ENCODE data around the gene TNNI3. TPM values are rescaled to one million over a fixed set of nuclear protein-coding genes. Genes with fewer than 3 reads are reported as not detected.

Gene TNNI3
- total and polyA plus RNA-seq, 9 of the 15 experiments (the other 6 are each of a cell fraction or from before 2014, with no cell fraction given), result 4.7 to 158 (median 42.0) TPM

DNA sequence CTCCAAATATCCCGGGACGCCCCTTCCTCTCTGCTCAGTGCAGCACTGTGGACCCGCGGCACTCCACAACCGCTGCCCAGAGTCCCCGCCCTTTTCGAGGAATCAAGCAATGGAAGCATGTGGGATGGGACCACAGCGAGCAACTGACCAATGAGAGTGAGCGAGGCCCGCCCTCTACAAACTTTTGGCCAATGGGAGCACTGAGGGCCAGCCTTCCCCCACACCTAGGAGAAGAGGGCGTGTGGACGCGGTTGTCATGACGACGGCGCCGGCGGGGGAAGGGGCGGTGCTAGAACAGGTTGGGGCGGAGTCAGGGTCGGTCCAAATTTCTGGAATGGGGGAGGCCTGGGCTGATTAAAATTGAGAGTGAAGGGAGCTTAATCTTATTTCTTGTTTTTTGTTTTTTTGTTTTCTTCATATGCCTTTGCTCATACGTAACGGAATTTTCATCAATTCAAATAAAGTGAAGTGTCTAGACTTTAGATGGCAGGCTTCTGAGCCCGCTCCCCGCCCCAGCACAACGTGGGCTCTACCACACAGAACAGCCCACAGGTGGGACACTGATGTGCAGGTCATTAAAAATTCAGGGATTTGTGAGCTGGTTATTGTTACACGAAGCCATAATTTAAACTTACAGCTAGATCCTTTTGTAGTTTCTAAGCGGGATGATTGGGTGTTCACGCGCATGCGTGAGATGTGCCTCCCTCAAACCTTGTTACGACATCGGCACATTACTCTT, 9.2 kb upstream of the TNNI3 start, which contains the start of gene DNAAF3 (continued):
- TF ChIP-seq, protein P1, sequence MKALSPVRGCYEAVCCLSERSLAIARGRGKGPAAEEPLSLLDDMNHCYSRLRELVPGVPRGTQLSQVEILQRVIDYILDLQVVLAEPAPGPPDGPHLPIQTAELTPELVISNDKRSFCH (CRISPR knock-in tag; IDR thresholded peaks at IDR 0.05), result no peak
- TF ChIP-seq, protein P1 (tag; IDR thresholded peaks at IDR 0.05), result no peak
- TF ChIP-seq, protein P2, sequence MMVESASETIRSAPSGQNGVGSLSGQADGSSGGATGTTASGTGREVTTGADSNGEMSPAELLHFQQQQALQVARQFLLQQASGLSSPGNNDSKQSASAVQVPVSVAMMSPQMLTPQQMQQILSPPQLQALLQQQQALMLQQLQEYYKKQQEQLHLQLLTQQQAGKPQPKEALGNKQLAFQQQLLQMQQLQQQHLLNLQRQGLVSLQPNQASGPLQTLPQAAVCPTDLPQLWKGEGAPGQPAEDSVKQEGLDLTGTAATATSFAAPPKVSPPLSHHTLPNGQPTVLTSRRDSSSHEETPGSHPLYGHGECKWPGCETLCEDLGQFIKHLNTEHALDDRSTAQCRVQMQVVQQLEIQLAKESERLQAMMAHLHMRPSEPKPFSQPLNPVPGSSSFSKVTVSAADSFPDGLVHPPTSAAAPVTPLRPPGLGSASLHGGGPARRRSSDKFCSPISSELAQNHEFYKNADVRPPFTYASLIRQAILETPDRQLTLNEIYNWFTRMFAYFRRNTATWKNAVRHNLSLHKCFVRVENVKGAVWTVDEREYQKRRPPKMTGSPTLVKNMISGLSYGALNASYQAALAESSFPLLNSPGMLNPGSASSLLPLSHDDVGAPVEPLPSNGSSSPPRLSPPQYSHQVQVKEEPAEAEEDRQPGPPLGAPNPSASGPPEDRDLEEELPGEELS (CRISPR knock-in tag; IDR thresholded peaks at IDR 0.05; ENCODE audit: borderline replicate concordance), result no peak
- TF ChIP-seq U2AF2 (optimal IDR thresholded peaks at IDR 0.05; ENCODE audit: low read depth, low read length), result no peak
- no peak for TF ChIP-seq BDP1 (IDR thresholded peaks at IDR 0.05; ENCODE audit: insufficient read depth, insufficient read length)
- TF ChIP-seq DPF2 (IDR thresholded peaks at IDR 0.05), result no peak; the same call in 1 of the 2 replicates
- no peak for TF ChIP-seq GTF2F1 (IDR thresholded peaks at IDR 0.05; ENCODE audit: low read depth, low read length)
- TF ChIP-seq, protein P3, sequence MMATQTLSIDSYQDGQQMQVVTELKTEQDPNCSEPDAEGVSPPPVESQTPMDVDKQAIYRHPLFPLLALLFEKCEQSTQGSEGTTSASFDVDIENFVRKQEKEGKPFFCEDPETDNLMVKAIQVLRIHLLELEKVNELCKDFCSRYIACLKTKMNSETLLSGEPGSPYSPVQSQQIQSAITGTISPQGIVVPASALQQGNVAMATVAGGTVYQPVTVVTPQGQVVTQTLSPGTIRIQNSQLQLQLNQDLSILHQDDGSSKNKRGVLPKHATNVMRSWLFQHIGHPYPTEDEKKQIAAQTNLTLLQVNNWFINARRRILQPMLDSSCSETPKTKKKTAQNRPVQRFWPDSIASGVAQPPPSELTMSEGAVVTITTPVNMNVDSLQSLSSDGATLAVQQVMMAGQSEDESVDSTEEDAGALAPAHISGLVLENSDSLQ (IDR thresholded peaks at IDR 0.05), result peak; percentile 51
- TF ChIP-seq CBFA2T3 (IDR thresholded peaks at IDR 0.05), result no peak
- TF ChIP-seq GATAD2A (IDR thresholded peaks at IDR 0.05), result no peak
- TF ChIP-seq ZNF444 (CRISPR knock-in tag; IDR thresholded peaks at IDR 0.05), result no peak
- 0 out of 2 replicates have a peak, but pooled peaks have one; percentile 41 for TF ChIP-seq SOX6 (IDR thresholded peaks at IDR 0.05)
- TF ChIP-seq MYNN (IDR thresholded peaks at IDR 0.05), result no peak
- no peak for TF ChIP-seq MYNN (CRISPR knock-in tag; IDR thresholded peaks at IDR 0.05)
- no peak for TF ChIP-seq CREBBP (IDR thresholded peaks at IDR 0.05; ENCODE audit: low read depth, low read length)
- no peak for TF ChIP-seq RFX5 (IDR thresholded peaks at IDR 0.05; ENCODE audit: low read depth, low read length)
- TF ChIP-seq PHF21A (IDR thresholded peaks at IDR 0.05; ENCODE audit: borderline replicate concordance, low read depth), result no peak
- no peak; the same call in 1 of the 2 replicates for TF ChIP-seq MTA3 (IDR thresholded peaks at IDR 0.05; ENCODE audit: borderline replicate concordance)
- TF ChIP-seq BACH1 (tag; IDR thresholded peaks at IDR 0.05), result no peak
- TF ChIP-seq, protein P4, sequence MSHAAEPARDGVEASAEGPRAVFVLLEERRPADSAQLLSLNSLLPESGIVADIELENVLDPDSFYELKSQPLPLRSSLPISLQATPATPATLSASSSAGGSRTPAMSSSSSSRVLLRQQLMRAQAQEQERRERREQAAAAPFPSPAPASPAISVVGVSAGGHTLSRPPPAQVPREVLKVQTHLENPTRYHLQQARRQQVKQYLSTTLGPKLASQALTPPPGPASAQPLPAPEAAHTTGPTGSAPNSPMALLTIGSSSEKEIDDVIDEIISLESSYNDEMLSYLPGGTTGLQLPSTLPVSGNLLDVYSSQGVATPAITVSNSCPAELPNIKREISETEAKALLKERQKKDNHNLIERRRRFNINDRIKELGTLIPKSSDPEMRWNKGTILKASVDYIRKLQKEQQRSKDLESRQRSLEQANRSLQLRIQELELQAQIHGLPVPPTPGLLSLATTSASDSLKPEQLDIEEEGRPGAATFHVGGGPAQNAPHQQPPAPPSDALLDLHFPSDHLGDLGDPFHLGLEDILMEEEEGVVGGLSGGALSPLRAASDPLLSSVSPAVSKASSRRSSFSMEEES (CRISPR knock-in tag; IDR thresholded peaks at IDR 0.05), result peak; percentile 14; the same call in 1 of the 2 replicates
- peak; percentile 79 for TF ChIP-seq HNRNPLL (IDR thresholded peaks at IDR 0.05; ENCODE audit: low read depth, low read length, poor library complexity, severe bottlenecking)
- no peak; the same call in 1 of the 2 replicates for TF ChIP-seq STAT5A (IDR thresholded peaks at IDR 0.05; ENCODE audit: borderline replicate concordance, low read length)
- no peak for TF ChIP-seq MTA1 (IDR thresholded peaks at IDR 0.05; ENCODE audit: borderline replicate concordance)
- no peak for TF ChIP-seq NR4A1 (CRISPR knock-in tag; IDR thresholded peaks at IDR 0.05)
- TF ChIP-seq NR4A1 (tag; IDR thresholded peaks at IDR 0.05), result no peak
- no peak for TF ChIP-seq CBFA2T2 (conservative IDR thresholded peaks at IDR 0.05)
- peak; percentile 95 for TF ChIP-seq NEUROD1 (IDR thresholded peaks at IDR 0.05; ENCODE audit: borderline replicate concordance, low read depth, low read length, partially characterized antibody)
- no peak for TF ChIP-seq NCOR1 (IDR thresholded peaks at IDR 0.05)
